OCI-LY7 (cell line): ENCODE results near the gene CNOT1. TPM values are rescaled to one million over a fixed set of nuclear protein-coding genes. Genes with fewer than 3 reads are reported as not detected.

Source experiments
- BruUV-seq: library from RNA; stranded (reverse); fragments of 400-500 nt; replicated peaks from 2 replicates; lab custom pipeline; 2021; lab: Mats Ljungman, UMichigan
- CTCF ChIA-PET: fragments of 300-600 bp; sonication (Branson Sonifier 250); formaldehyde crosslinking; loops from one replicate; lab custom pipeline; 2022; ENCODE audit warnings: antibody characterized with exemption; ENCODE audit not compliant: unreplicated experiment; lab: Charles Lee
- POLR2A ChIA-PET: fragments of 300-600 bp; sonication (Branson Sonifier 250); formaldehyde crosslinking; loops from one replicate; lab custom pipeline; 2022; ENCODE audit warnings: antibody characterized with exemption; lab: Charles Lee
- DNase-seq: peaks from one replicate; pipeline ENCODE4 v3.0.0-alpha.2; 2015; ENCODE audit warnings: low spot score
- H2AFZ ChIP-seq: fragments of 200-600 bp; sonication (generic), shearing (Covaris generic); 2 replicates; pipeline ENCODE4 v1.6.1; 2014; ENCODE audit warnings: mild to moderate bottlenecking, antibody characterized with exemption, low read length, moderate library complexity
- H3K27ac ChIP-seq: fragments of 200-600 bp; sonication (generic); 2 replicates; pipeline ENCODE4 v1.5.1; 2014; ENCODE audit warnings: mixed run types, low read depth, mild to moderate bottlenecking, moderate library complexity, low read length, inconsistent platforms; ENCODE audit not compliant: poor library complexity, severe bottlenecking
- H3K36me3 ChIP-seq: fragments of 200-600 bp; sonication (generic); 2 replicates; pipeline ENCODE4 v1.6.1; 2014; ENCODE audit warnings: mild to moderate bottlenecking, antibody characterized with exemption, low read length, moderate library complexity, mixed read lengths; ENCODE audit not compliant: insufficient read depth
- H3K4me1 ChIP-seq: fragments of 200-600 bp; sonication (generic); 2 replicates; pipeline ENCODE4 v1.5.1; 2014; ENCODE audit warnings: mild to moderate bottlenecking, low read length; ENCODE audit not compliant: insufficient read depth, poor library complexity, severe bottlenecking
- H3K4me2 ChIP-seq: fragments of 200-600 bp; sonication (generic); 2 replicates; pipeline ENCODE4 v1.6.1; 2014; ENCODE audit warnings: mild to moderate bottlenecking, low read length
- H3K4me3 ChIP-seq: fragments of 200-600 bp; sonication (generic); 2 replicates; pipeline ENCODE4 v1.5.1; 2014; ENCODE audit warnings: mild to moderate bottlenecking, low read depth, low read length; ENCODE audit not compliant: poor library complexity, severe bottlenecking
- H3K79me2 ChIP-seq: fragments of 200-600 bp; sonication (generic); 2 replicates; pipeline ENCODE4 v1.6.1; 2016; ENCODE audit warnings: low read depth, mild to moderate bottlenecking, low read length, moderate library complexity, mixed read lengths; ENCODE audit not compliant: insufficient read depth
- H3K9me2 ChIP-seq: fragments of 200-600 bp; sonication (generic); 2 replicates; pipeline ENCODE4 v1.6.1; 2016; ENCODE audit warnings: mild to moderate bottlenecking, low read length, mixed read lengths; ENCODE audit not compliant: insufficient read depth
- H3K9me3 ChIP-seq: fragments of 200-600 bp; sonication (generic); 2 replicates; pipeline ENCODE4 v1.6.1; 2014; ENCODE audit warnings: mild to moderate bottlenecking, mixed run types, low read length, mixed read lengths
- H4K20me1 ChIP-seq: fragments of 200-600 bp; sonication (generic); 2 replicates; pipeline ENCODE4 v1.6.1; 2014; ENCODE audit warnings: mild to moderate bottlenecking, antibody characterized with exemption, low read length, moderate library complexity, mixed read lengths; ENCODE audit not compliant: insufficient read depth
- CTCF ChIP-seq: fragments of 200-600 bp; sonication (generic); conservative IDR thresholded peaks from 2 replicates; pipeline ENCODE4 v1.5.1; 2014; ENCODE audit warnings: mild to moderate bottlenecking, antibody characterized with exemption, low read length, moderate library complexity, mixed read lengths
- EZH2phosphoT487 ChIP-seq: fragments of 200-600 bp; sonication (generic); IDR thresholded peaks from 2 replicates; pipeline ENCODE4 v1.6.1; 2018; ENCODE audit warnings: low read depth, borderline replicate concordance, mild to moderate bottlenecking, mixed run types, antibody characterized with exemption, low read length, moderate library complexity, mixed read lengths
- intact Hi-C: fragments of 100-400 bp; cut with micrococcal nuclease; formaldehyde crosslinking; loops from one replicate; pipeline ENCODE4 v1.10.0; 2022; ENCODE audit not compliant: unreplicated experiment
- total RNA-seq, 2 experiments: library from RNA; depleted of rRNA in 1 of 2; stranded (reverse); fragments of >200 nt in 1 of 2; shearing (Covaris generic) in 1 of 2; gene quantifications; 2 replicates each; pipeline ENCODE4 v1.2.3, GENCODE V29; 2014 to 2022

CNOT1 gene
- total RNA-seq, 2 experiments from 2014 or later: 230 to 288 TPM

- no peak overlapping the region for H3K27ac ChIP-seq
- BruUV-seq: no TSS peak
- CTCF ChIA-PET: interaction anchor here (1.9 kb wide), 1 partner anchor 142 kb away, joined by 4 read pairs; no protein-coding TSS in a partner anchor
- H3K4me3 ChIP-seq: no peak overlapping the region
- intact Hi-C loops: no loop called here
- peaks cover 85% of the 10 kb centered on the region for H3K36me3 ChIP-seq
- H3K4me2 ChIP-seq: no peak overlapping the region
- POLR2A ChIA-PET: interaction anchor here (1.0 to 2.9 kb wide), 3 partner anchors 21 to 42 kb away, joined by 3 to 9 read pairs (median 5); no protein-coding TSS in a partner anchor
- H3K4me1 ChIP-seq: peaks cover 15% of the 10 kb centered on the region
- no peak for DNase-seq
- peaks cover 6% of the 10 kb centered on the region; the same call in 1 of the 2 replicates for H4K20me1 ChIP-seq
- H3K9me2 ChIP-seq: no peaks in the 10 kb centered on the region
- H3K9me3 ChIP-seq: no peaks in the 10 kb centered on the region
- TF ChIP-seq EZH2phosphoT487: no peak
- TF ChIP-seq CTCF: no peak
- H3K79me2 ChIP-seq: no peaks in the 10 kb centered on the region
- no peak overlapping the region for H2AFZ ChIP-seq
Measured at GRCh38 chr16:58518980-58519368, 110.7 kb downstream of the CNOT1 start.

DNA sequence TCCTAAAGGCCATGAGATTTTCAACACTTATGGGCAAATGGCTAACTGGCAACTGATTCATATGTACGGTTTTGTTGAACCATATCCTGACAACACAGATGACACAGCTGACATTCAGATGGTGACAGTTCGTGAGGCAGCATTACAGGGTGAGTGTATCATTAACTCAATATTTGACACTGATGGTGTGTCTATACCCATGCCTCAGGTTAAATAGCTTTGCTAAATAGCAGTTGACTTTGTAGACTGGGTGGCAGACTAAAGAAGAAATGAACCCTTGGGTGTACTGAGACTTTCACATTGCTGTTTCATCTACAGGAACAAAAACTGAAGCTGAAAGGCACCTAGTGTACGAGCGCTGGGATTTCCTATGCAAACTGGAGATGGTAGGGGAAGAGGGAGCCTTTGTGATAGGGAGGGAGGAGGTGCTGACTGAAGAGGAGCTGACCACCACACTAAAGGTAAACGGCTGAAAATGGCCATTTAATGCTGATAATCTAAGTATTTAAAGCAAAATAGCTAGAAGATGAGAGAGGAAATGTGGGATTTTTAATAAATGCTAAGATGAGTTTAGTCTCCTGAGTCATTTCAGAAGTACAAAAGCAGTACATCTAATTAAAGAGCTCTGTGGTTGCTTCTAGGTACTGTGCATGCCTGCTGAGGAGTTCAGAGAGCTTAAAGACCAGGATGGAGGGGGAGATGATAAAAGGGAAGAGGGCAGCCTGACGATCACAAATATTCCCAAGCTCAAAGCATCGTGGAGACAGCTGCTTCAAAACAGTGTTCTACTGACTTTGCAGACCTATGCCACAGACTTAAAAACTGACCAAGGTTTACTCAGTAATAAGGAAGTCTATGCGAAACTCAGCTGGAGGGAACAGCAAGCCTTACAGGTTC, 111.3 kb downstream of the CNOT1 start:
- Histone ChIP-seq H3K4me2 (no peak overlapping the region), H4K20me1 (peaks cover 6% of the 10 kb centered on the region; the same call in 1 of the 2 replicates), H3K9me2 (no peaks in the 10 kb centered on the region), H3K36me3 (peaks cover 80% of the 10 kb centered on the region), H3K79me2 (no peaks in the 10 kb centered on the region), H3K4me1 (peaks cover 15% of the 10 kb centered on the region), H3K4me3 (no peak overlapping the region), H3K9me3 (no peaks in the 10 kb centered on the region), H3K27ac (no peak overlapping the region), H2AFZ (no peak overlapping the region)
- intact Hi-C loops: no loop called here
- CTCF ChIA-PET: interaction anchor here (1.9 kb wide), 1 partner anchor 142 kb away, joined by 4 read pairs; no protein-coding TSS in a partner anchor
- TSS peak; percentile 65 for BruUV-seq
- POLR2A ChIA-PET: interaction anchor here (0.6 to 2.9 kb wide), 12 partner anchors 21 to 137 kb away, joined by 3 to 9 read pairs (median 4); no protein-coding TSS in a partner anchor
- no peak for DNase-seq
- TF ChIP-seq CTCF: no peak
- TF ChIP-seq EZH2phosphoT487: no peak
